ENCODE results near the gene HAUS3. TPM values are rescaled to one million over a fixed set of nuclear protein-coding genes. Genes with fewer than 3 reads are reported as not detected.
A peak's percentile ranks its signal among the peaks of the same experiment; 100 is the strongest.

HAUS3 gene
- total and polyA plus RNA-seq, 4 donors = 5.6 to 21.0 (median 12.1) TPM

GRCh38 chr4:2284161-2284933 lies 42.4 kb upstream of the HAUS3 start:
- ATAC-seq (ENCODE audit: insufficient read depth, low FRiP score) (no peak), DNase-seq (no peak)
- WGBS, 2 donors = 96 to 97% methylated on average over 23 of the region's 23 CpGs

DNA sequence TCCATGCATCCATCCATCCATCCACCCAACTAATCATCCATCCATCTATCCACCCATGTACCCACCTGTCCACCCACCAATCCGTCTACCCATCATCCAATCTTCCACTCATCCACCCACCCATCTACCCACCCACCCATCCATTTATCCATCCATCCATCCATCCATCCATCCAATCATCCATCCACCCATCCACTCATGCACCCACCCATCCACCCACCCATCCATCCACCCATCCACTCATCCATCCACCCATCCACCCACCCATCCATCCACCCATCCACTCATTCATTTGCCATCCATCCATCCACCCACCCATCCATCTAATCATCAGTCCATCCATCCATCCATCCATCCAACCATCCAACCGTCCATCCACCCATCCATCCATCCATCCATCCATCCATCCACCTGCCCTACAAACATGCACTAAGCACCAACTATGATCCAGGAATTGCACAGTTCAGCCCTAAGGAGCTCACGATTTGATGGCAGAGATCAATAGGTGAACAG lies 41.3 kb upstream of the HAUS3 start:
- H3K27ac ChIP-seq (ENCODE audit: low read depth in 1 of 2, low read length in 1 of 2) = no peak overlapping the region
- no peaks in the 10 kb centered on the region for H3K9me3 ChIP-seq (ENCODE audit: control insufficient read depth in 4 of 4, insufficient read depth in 3 of 4, low read length in 3 of 4)
- WGBS, 2 donors = 95 to 97% methylated on average over 3 of the region's 3 CpGs
- no peak overlapping the region for H3K4me3 ChIP-seq
- H3K4me1 ChIP-seq (ENCODE audit: control insufficient read depth in 5 of 5, insufficient read depth in 5 of 5, low read length in 5 of 5) = no peaks in the 10 kb centered on the region
- H3K9ac ChIP-seq (ENCODE audit: insufficient read depth in 1 of 2, low read length in 2 of 2) = no peak overlapping the region
- TF ChIP-seq, protein P1, sequence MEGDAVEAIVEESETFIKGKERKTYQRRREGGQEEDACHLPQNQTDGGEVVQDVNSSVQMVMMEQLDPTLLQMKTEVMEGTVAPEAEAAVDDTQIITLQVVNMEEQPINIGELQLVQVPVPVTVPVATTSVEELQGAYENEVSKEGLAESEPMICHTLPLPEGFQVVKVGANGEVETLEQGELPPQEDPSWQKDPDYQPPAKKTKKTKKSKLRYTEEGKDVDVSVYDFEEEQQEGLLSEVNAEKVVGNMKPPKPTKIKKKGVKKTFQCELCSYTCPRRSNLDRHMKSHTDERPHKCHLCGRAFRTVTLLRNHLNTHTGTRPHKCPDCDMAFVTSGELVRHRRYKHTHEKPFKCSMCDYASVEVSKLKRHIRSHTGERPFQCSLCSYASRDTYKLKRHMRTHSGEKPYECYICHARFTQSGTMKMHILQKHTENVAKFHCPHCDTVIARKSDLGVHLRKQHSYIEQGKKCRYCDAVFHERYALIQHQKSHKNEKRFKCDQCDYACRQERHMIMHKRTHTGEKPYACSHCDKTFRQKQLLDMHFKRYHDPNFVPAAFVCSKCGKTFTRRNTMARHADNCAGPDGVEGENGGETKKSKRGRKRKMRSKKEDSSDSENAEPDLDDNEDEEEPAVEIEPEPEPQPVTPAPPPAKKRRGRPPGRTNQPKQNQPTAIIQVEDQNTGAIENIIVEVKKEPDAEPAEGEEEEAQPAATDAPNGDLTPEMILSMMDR (IDR thresholded peaks at IDR 0.05; ENCODE audit: control extremely low read depth, extremely low read depth) = no peak
- no peaks in the 10 kb centered on the region for H3K27me3 ChIP-seq (ENCODE audit: control insufficient read depth in 3 of 3, insufficient read depth in 3 of 3, low read length in 2 of 3)
- no peaks in the 10 kb centered on the region for H3K36me3 ChIP-seq (ENCODE audit: control insufficient read depth in 4 of 4, insufficient read depth in 4 of 4, low read length in 4 of 4)
- DNase-seq (no peak), ATAC-seq (ENCODE audit: insufficient read depth, low FRiP score) (no peak)

More at GRCh38 chr4:2284161-2284933, 42.4 kb upstream of the HAUS3 start:
- no peaks in the 10 kb centered on the region for H3K9me3 ChIP-seq (ENCODE audit: control insufficient read depth in 4 of 4, insufficient read depth in 3 of 4, low read length in 3 of 4)
- H3K4me1 ChIP-seq (ENCODE audit: control insufficient read depth in 5 of 5, insufficient read depth in 5 of 5, low read length in 5 of 5) = no peaks in the 10 kb centered on the region
- no peak overlapping the region for H3K9ac ChIP-seq (ENCODE audit: insufficient read depth in 1 of 2, low read length in 2 of 2)
- H3K36me3 ChIP-seq (ENCODE audit: control insufficient read depth in 4 of 4, insufficient read depth in 4 of 4, low read length in 4 of 4) = no peaks in the 10 kb centered on the region
- TF ChIP-seq, protein P1 (IDR thresholded peaks at IDR 0.05; ENCODE audit: control extremely low read depth, extremely low read depth) = no peak
- no peak overlapping the region for H3K27ac ChIP-seq (ENCODE audit: low read depth in 1 of 2, low read length in 1 of 2)
- no peaks in the 10 kb centered on the region for H3K27me3 ChIP-seq (ENCODE audit: control insufficient read depth in 3 of 3, insufficient read depth in 3 of 3, low read length in 2 of 3)
- H3K4me3 ChIP-seq = no peak overlapping the region

DNA sequence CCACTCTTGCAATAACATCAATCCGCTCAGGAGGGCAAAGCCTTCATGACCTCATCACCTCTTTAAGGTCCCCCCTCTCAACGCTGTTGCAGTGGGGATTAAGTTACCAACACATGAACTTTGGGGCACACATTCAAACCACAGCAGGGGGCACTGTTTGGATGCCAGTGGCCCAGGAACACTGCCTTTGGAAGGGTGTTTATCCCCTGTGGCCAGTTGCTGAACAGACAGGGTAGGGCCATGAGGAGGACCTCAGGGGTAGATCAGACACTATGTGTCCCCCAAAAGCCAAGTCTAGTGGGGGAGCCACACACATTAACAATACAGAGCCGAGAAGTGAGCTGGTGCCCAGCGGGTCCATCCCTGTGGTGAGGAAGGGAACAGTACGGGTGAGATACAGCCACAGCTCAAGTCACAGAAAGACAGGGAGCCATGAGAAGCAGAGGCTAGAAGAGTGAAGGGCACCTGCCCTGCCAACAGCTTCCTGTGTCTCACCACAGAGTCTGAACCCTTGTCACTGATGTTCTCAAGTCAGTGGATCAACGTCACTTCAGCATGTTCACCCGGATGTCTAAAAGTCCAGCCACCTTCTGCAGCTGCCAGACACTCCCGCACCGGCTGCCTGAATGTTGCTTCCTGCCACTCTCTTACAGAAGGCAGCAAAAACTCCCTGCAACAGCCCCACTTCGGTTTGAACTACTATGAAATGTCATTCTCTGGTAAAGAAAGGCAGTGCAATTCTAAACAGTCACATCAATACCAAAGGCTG lies 39.8 kb upstream of the HAUS3 start:
- H3K9ac ChIP-seq (ENCODE audit: insufficient read depth in 1 of 2, low read length in 2 of 2) = peak overlapping the region in 1 of 2 donors; percentile 25
- H3K27ac ChIP-seq (ENCODE audit: low read depth in 1 of 2, low read length in 1 of 2) = no peak overlapping the region
- WGBS, 2 donors = 34 to 48% methylated on average over 10 of the region's 10 CpGs
- H3K4me3 ChIP-seq = no peak overlapping the region
- H3K36me3 ChIP-seq (ENCODE audit: control insufficient read depth in 4 of 4, insufficient read depth in 4 of 4, low read length in 4 of 4) = no peaks in the 10 kb centered on the region
- DNase-seq = peak in 1 of 3 donors; percentile 28
- no peaks in the 10 kb centered on the region for H3K4me1 ChIP-seq (ENCODE audit: control insufficient read depth in 5 of 5, insufficient read depth in 5 of 5, low read length in 5 of 5)
- no peaks in the 10 kb centered on the region for H3K27me3 ChIP-seq (ENCODE audit: control insufficient read depth in 3 of 3, insufficient read depth in 3 of 3, low read length in 2 of 3)
- no peak for ATAC-seq (ENCODE audit: insufficient read depth, low FRiP score)
- no peaks in the 10 kb centered on the region for H3K9me3 ChIP-seq (ENCODE audit: control insufficient read depth in 4 of 4, insufficient read depth in 3 of 4, low read length in 3 of 4)
- TF ChIP-seq, protein P1 (IDR thresholded peaks at IDR 0.05; ENCODE audit: control extremely low read depth, extremely low read depth) = no peak
